ENCODE data around the gene CIBAR2.

CIBAR2 gene

DNA sequence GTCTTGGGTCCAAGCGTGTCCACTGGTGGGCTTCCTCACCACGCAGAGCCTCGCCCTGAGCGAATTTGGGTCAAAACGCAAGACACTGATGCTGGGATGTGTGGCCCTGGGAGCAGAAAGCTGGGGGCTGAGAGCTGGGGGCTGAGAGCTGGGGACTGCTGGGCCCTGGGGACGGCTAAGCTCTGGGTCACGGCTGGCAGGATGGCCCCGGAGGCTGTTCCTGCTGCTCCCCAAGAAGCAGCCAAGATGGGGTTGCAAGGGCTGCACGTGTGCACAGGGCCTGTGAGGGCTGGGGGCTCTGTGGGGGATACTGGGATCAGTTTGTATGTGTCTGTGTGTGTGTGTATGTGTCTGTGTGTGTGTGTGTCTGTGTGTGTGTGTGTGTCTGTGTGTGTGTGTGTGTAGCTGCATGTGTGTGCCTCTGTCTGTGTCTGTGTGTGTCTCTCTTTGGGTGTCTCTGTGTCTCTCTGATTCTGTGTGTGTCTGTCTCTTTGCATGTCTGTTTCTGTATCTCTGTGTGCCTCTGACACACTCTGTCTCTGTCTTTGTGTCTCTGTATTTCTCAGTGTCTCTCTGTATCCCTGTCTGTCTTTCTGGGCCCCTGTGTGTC is 38.2 kb upstream of the CIBAR2 start:
- Mint-ChIP-seq H3K27me3 (peaks cover 8% of the 10 kb centered on the region), H3K4me1 (no peaks in the 10 kb centered on the region), H3K27ac (ENCODE audit: low read depth) (no peak overlapping the region), H3K9me3 (no peaks in the 10 kb centered on the region), H3K36me3 (ENCODE audit: insufficient read depth) (no peaks in the 10 kb centered on the region), H3K4me3 (no peak overlapping the region)
- ATAC-seq (replicated peaks; ENCODE audit: extremely low read depth, poor library complexity, severe bottlenecking) (no peak), DNase-seq (ENCODE audit: low spot score in 2 of 2) (no peak)

DNA sequence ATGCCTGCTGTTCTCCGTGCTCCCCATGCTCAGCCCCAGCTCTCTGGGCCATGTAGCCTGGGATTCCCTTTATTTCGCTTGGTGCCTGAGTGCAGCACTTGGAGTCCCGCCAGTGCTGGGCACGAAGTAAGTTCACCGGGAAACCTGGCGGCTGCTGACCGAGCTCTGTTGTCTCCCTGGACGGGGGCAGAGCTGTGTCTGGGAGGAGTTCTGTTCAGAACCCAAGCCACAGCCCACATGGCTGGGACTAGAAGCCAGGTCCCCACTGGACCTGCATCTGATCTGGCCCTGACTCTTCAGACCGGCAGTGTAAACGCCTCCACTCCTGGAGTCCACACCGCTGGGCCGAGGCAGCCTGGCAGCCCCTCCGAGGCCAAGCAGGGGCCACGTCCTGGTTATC is 37.5 kb upstream of the CIBAR2 start:
- Mint-ChIP-seq H3K27me3 (peaks cover 15% of the 10 kb centered on the region), H3K36me3 (ENCODE audit: insufficient read depth) (no peaks in the 10 kb centered on the region), H3K9me3 (no peaks in the 10 kb centered on the region), H3K4me3 (no peak overlapping the region), H3K4me1 (no peaks in the 10 kb centered on the region), H3K27ac (ENCODE audit: low read depth) (no peak overlapping the region)
- ATAC-seq (replicated peaks; ENCODE audit: extremely low read depth, poor library complexity, severe bottlenecking) (no peak), DNase-seq (ENCODE audit: low spot score in 2 of 2) (no peak)

DNA sequence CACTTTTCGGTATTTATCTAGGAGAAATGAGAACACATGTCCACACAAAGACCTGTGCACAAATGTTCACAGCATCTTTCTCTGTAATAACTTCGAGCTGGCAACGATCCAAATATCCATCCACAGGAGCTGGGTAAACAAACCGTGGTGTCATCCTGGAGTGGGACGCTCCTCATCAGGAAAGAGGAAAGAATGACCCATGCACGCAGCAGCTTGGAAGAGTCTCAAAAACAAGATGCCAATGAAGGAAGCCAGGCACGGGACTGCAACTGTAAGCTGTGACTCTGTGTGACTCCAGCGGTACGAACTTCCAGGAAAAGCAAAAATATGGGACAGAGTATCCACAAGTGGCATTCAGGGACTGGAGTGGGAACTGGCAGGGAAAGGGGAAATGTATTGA is 36.7 kb upstream of the CIBAR2 start:
- Mint-ChIP-seq H3K4me1 (no peaks in the 10 kb centered on the region), H3K36me3 (ENCODE audit: insufficient read depth) (no peaks in the 10 kb centered on the region), H3K9me3 (no peaks in the 10 kb centered on the region), H3K27ac (ENCODE audit: low read depth) (no peak overlapping the region), H3K27me3 (peaks cover 23% of the 10 kb centered on the region), H3K4me3 (no peak overlapping the region)
- DNase-seq (ENCODE audit: low spot score in 2 of 2) (no peak), ATAC-seq (replicated peaks; ENCODE audit: extremely low read depth, poor library complexity, severe bottlenecking) (no peak)

DNA sequence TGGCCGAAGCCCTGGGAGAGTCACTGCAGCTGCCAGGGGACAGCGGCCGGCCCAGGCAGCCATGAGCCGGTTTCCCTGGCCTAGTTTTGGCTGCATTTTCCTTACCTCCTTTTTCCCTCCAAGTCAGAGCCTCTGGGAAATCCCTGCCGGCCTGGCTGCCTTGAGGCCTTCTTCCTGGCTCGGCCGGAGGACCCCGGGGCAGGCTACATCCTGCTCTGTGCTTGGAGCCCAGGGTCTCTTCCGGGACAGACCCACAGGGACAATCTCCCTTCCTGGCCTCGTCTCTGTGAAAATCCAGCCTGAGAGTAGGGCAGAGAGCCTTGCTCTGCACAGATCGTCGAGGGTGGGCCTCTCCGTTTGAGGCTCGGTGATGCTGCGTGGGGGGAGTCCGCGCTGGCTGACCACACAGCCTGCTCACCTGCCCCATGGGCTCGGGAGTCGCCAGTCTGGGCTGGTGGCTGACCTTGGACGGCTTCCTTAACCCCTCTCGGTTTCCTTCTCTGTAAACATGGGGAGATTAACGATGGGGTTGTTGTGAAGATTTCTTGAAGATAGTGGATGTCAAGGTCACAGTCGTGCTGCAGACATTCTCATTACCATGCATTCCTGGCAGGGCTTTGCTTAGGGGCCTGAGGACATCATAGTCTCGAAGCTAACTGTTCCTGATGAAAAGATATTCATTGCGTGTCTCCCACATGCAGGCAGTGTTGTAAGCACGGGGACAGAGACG is 34.8 kb upstream of the CIBAR2 start:
- DNase-seq (ENCODE audit: low spot score in 2 of 2) (no peak), ATAC-seq (replicated peaks; ENCODE audit: extremely low read depth, poor library complexity, severe bottlenecking) (no peak)
- H3K27ac Mint-ChIP-seq (ENCODE audit: low read depth), result no peak overlapping the region
- no peaks in the 10 kb centered on the region for H3K9me3 Mint-ChIP-seq
- no peak overlapping the region for H3K4me3 Mint-ChIP-seq
- H3K4me1 Mint-ChIP-seq, result no peaks in the 10 kb centered on the region
- no peaks in the 10 kb centered on the region for H3K36me3 Mint-ChIP-seq (ENCODE audit: insufficient read depth)
- H3K27me3 Mint-ChIP-seq, result peaks cover 28% of the 10 kb centered on the region

DNA sequence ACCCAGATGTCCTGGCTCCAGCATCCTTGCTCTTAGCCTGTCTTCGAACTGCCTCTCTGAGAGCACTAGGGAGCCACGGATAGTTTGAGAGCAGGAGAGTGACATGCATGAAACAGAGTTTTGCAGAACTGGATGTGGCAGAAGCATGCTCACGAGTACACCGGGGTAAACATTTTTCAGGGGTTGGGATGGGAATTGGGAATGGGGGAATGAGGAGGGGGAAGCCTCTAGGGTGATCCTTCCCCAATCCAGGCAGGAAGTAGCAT is 34.2 kb upstream of the CIBAR2 start:
- peaks cover 34% of the 10 kb centered on the region for H3K27me3 Mint-ChIP-seq
- no peaks in the 10 kb centered on the region for H3K9me3 Mint-ChIP-seq
- no peaks in the 10 kb centered on the region for H3K36me3 Mint-ChIP-seq (ENCODE audit: insufficient read depth)
- DNase-seq (ENCODE audit: low spot score in 2 of 2) (no peak), ATAC-seq (replicated peaks; ENCODE audit: extremely low read depth, poor library complexity, severe bottlenecking) (no peak)
- H3K27ac Mint-ChIP-seq (ENCODE audit: low read depth), result no peak overlapping the region
- no peaks in the 10 kb centered on the region for H3K4me1 Mint-ChIP-seq
- H3K4me3 Mint-ChIP-seq, result no peak overlapping the region

DNA sequence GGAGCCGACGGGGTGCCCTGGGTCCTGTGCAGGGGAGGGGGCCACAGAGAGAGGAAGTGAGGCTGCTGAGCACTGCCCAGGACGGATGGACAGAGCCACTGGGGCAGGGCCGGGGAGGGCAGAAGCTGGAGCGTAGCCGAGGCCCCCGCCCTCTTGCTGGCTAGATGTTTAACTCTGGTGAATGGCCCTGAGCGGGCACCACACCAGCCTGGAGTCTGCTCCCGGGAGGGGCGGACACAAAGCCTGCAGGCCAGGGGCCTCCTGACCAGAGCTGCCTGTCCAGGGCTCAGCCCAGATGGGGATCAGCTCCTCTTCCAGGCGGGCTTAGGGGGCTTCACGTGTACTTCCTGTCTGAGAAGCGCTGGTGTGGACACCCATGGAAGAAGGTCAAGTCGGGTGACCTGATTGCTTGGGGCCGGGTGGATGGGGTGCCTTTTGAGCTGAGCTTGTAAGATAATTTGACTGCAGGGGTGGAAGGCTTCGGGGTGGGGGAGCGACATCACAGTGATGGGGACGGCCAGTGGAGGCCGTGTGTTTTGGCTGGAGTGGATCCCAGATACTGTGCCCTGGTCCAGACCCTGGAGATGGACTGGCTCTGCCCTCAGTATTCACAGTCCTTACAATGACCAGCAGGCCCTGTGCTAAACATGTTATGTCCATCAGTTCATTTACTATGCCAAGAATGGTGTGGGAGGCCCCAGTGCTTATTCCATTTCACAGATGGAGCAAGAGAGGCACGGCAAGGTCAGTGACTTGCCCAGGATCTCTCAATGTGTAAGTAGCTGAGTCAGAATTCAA is 33.7 kb upstream of the CIBAR2 start:
- ATAC-seq (replicated peaks; ENCODE audit: extremely low read depth, poor library complexity, severe bottlenecking), result no peak
- peaks cover 37% of the 10 kb centered on the region for H3K27me3 Mint-ChIP-seq

DNA sequence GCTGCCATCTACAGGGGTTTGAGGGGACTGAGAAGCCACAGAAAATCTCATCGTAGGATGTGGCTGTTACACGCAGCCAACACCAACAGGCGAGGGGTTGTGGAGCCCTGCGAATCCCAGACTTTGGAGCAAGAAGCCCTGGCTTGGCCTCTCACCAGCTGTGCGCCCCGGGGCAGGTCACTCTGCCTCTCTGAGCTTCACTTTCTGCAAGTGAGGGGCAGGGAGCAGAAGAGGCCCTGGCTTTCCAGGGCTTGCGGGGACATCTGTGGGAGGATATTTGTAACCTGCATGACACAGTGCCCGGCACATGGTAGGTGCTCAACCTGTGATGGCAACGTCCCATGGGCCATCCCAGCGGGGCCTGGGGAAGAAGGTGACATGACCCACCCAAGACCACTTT is 32.9 kb upstream of the CIBAR2 start:
- H3K4me1 Mint-ChIP-seq, result no peaks in the 10 kb centered on the region
- ATAC-seq (replicated peaks; ENCODE audit: extremely low read depth, poor library complexity, severe bottlenecking), result no peak
- no peaks in the 10 kb centered on the region for H3K36me3 Mint-ChIP-seq (ENCODE audit: insufficient read depth)
- no peak overlapping the region for H3K4me3 Mint-ChIP-seq
- no peaks in the 10 kb centered on the region for H3K9me3 Mint-ChIP-seq
- DNase-seq (ENCODE audit: low spot score in 2 of 2), result no peak
- H3K27me3 Mint-ChIP-seq, result peaks cover 38% of the 10 kb centered on the region
- H3K27ac Mint-ChIP-seq (ENCODE audit: low read depth), result no peak overlapping the region

More for the DNA sequence above, 33.7 kb upstream of the CIBAR2 start:
- Mint-ChIP-seq H3K4me3 (no peak overlapping the region), H3K9me3 (no peaks in the 10 kb centered on the region), H3K4me1 (no peaks in the 10 kb centered on the region), H3K36me3 (ENCODE audit: insufficient read depth) (no peaks in the 10 kb centered on the region), H3K27ac (ENCODE audit: low read depth) (no peak overlapping the region)
- DNase-seq (ENCODE audit: low spot score in 2 of 2), result no peak

DNA sequence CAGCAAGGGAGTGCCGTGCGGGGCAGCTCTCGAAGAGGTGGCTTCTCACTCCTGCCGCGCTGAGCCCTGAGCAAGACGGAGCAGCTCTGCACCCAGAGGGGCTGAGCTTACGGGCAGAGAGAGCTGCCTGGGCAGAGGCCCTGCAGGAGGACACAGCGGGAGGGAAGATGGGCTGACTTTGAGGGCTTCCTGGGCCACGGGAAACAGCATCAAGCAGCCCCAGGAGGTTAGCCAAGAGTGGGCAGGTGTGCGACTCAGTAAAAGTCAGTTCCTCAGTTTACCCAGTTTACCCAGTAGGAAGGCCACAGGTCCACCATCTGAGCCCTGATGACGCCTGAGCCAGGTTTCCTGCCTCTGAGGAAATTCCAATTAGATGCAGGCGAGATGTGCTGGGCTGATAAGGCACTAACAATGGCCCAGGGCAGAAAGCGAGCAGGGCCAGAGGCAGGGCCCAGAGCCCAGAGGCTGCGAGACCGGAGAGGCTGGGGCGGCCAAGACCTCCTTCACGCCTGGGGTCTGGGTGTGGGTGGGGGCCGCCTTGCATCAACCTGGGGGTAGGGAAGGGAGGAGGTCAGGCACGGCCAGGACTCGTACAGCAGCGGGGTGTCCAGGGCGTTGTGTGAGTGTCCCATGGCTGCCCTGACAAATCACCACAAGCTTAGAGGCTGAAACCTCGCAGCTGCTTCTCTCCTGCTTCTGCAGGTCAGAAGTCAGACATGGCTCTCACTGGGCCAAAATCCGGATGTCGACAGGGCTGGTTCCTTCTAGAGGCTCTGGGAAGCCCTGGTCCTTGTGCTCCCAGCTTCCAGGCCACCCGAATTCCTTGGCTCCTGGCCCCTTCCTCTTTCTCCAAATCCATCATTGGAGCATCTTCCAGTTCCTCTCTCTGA is 32.0 kb upstream of the CIBAR2 start:
- DNase-seq (ENCODE audit: low spot score in 2 of 2) (no peak), ATAC-seq (replicated peaks; ENCODE audit: extremely low read depth, poor library complexity, severe bottlenecking) (no peak)
- no peak overlapping the region for H3K4me3 Mint-ChIP-seq
- no peaks in the 10 kb centered on the region for H3K36me3 Mint-ChIP-seq (ENCODE audit: insufficient read depth)
- H3K9me3 Mint-ChIP-seq, result no peaks in the 10 kb centered on the region
- no peaks in the 10 kb centered on the region for H3K4me1 Mint-ChIP-seq
- H3K27ac Mint-ChIP-seq (ENCODE audit: low read depth), result no peak overlapping the region
- H3K27me3 Mint-ChIP-seq, result peaks cover 47% of the 10 kb centered on the region

DNA sequence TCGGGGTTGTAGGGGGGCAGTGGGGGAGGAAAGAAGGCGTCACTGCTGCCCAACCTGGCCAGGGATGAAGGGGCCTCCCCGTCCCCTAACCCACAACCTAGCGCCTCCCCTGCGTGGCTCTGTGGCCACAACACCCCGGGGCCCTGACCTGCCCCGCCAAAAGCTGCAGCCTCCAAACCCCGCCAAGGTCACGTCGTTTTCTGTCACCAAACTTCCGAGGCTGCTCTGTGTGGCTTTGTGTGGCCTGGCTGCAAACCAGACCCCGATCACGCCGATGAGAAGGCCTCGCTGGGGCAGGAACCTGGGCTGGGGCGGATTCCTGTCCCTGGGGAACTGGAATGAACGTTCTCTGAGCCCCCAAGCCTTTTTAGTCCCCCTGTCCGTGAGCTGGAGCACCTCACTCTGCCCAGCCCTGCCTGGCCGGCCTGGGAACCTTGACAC is 30.5 kb upstream of the CIBAR2 start:
- H3K27ac Mint-ChIP-seq (ENCODE audit: low read depth), result no peak overlapping the region
- peaks cover 4% of the 10 kb centered on the region for H3K4me1 Mint-ChIP-seq
- H3K36me3 Mint-ChIP-seq (ENCODE audit: insufficient read depth), result no peaks in the 10 kb centered on the region
- H3K4me3 Mint-ChIP-seq, result no peak overlapping the region
- H3K27me3 Mint-ChIP-seq, result peaks cover 62% of the 10 kb centered on the region
- DNase-seq (ENCODE audit: low spot score in 2 of 2) (no peak), ATAC-seq (replicated peaks; ENCODE audit: extremely low read depth, poor library complexity, severe bottlenecking) (no peak)
- H3K9me3 Mint-ChIP-seq, result no peaks in the 10 kb centered on the region

DNA sequence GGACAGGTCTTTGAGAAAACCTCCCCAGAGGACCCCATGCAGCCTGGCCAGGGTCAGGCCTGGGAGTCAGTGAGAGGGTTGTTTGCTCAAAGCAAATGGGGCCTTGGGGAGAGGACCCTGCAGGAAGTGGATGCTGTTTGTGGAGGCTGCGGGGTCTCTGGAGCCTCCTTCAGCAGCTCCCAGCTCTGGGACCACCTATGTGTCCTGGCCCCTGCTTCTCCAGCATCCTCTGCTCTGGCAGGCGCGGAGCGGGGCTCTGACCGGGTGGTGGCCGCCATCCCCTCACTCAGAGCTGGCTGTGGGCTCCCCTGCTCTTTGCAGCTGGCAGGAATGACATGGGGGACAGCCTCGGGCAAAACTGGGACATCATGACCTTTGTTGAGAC is 29.8 kb upstream of the CIBAR2 start:
- no peak for ATAC-seq (replicated peaks; ENCODE audit: extremely low read depth, poor library complexity, severe bottlenecking)
- Mint-ChIP-seq H3K4me3 (no peak overlapping the region), H3K27me3 (peaks cover 69% of the 10 kb centered on the region), H3K36me3 (ENCODE audit: insufficient read depth) (no peaks in the 10 kb centered on the region), H3K4me1 (peaks cover 8% of the 10 kb centered on the region), H3K9me3 (no peaks in the 10 kb centered on the region), H3K27ac (ENCODE audit: low read depth) (no peak overlapping the region)
- DNase-seq (ENCODE audit: low spot score in 2 of 2), result no peak

DNA sequence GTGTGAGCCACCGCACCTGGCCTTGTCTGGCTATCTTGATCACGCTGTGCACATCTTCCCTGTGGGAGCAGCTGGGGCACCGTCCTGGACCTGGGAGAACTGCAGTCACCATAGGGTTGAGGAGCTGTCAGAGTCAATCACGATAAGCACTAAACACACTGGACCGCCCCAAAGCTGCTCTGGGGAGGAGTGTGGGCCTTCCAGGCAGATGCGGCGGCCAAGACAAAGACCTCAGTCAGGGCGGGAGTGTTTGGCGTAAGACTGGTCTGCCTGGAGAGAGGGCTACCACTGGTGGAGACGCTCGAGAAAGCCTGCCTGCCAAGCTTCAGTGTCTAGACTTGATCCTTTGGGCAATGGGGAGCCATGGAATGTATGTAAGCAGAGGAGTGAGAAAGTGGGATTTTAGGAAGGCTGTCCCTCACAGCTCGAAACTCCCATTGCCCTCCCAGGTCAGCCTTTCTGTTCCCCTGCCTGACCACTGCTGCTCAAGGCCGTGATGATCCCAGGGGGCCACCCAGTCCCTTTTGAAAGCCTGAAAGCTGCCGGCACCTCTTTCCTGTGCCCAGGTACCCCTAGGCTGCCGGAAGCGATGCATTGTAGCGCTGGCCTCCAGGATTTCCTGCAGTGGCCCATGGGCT is 29.3 kb upstream of the CIBAR2 start:
- peaks cover 74% of the 10 kb centered on the region for H3K27me3 Mint-ChIP-seq
- no peaks in the 10 kb centered on the region for H3K36me3 Mint-ChIP-seq (ENCODE audit: insufficient read depth)
- DNase-seq (ENCODE audit: low spot score in 2 of 2), result no peak
- no peak overlapping the region for H3K27ac Mint-ChIP-seq (ENCODE audit: low read depth)
- no peak for ATAC-seq (replicated peaks; ENCODE audit: extremely low read depth, poor library complexity, severe bottlenecking)
- no peaks in the 10 kb centered on the region for H3K9me3 Mint-ChIP-seq
- H3K4me1 Mint-ChIP-seq, result peaks cover 8% of the 10 kb centered on the region
- no peak overlapping the region for H3K4me3 Mint-ChIP-seq

DNA sequence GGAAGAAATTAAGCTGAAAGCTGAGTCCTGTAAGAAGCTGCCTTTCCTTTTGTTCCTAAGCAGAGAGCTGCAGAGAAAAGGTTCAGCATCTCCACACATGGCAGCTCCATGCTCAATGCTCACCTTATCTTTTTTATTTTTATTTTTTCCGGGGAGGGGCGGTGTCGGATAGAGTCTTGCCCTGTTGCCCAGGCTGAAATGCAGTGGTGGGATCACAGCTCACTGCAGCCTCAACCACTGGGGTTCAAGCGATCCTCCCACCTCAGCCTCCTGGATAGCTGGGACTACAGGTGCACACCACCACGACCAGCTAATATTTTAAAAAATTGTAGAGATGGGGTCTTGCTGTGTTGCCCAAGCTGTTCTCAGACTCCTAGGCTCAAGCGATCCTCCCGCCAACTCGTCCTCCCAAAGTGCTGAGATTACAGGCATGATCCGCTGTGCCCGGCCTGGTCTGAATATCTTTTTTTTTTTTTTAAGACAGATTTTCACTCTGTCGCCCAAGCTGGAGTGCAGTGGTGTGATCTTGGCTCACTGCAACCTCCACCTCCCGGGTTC is 28.3 kb upstream of the CIBAR2 start:
- ATAC-seq (replicated peaks; ENCODE audit: extremely low read depth, poor library complexity, severe bottlenecking) (no peak), DNase-seq (ENCODE audit: low spot score in 2 of 2) (no peak)
- peaks cover 78% of the 10 kb centered on the region for H3K27me3 Mint-ChIP-seq
- no peak overlapping the region for H3K27ac Mint-ChIP-seq (ENCODE audit: low read depth)
- no peak overlapping the region for H3K4me3 Mint-ChIP-seq
- no peaks in the 10 kb centered on the region for H3K9me3 Mint-ChIP-seq
- H3K36me3 Mint-ChIP-seq (ENCODE audit: insufficient read depth), result no peaks in the 10 kb centered on the region
- peaks cover 8% of the 10 kb centered on the region for H3K4me1 Mint-ChIP-seq
